Nephron progenitor cell (in vitro differentiated cells): ENCODE measurements around the gene GALNT7.

Experiments used
- DNase-seq: peaks from one replicate; pipeline ENCODE4 v3.0.0; 2021
- H3K27ac Mint-ChIP-seq: 2 replicates; pipeline ENCODE4 v1.8.0; 2021; ENCODE audit warnings: mild to moderate bottlenecking, moderate library complexity, mixed read lengths
- H3K27me3 Mint-ChIP-seq: 2 replicates; pipeline ENCODE4 v1.8.0; 2021; ENCODE audit warnings: mild to moderate bottlenecking, low read depth, mixed read lengths; ENCODE audit not compliant: poor library complexity
- H3K36me3 Mint-ChIP-seq: 2 replicates; pipeline ENCODE4 v1.8.0; 2021; ENCODE audit warnings: low read depth, mixed read lengths
- H3K4me1 Mint-ChIP-seq: 2 replicates; pipeline ENCODE4 v1.8.0; 2021; ENCODE audit warnings: mixed read lengths
- H3K4me3 Mint-ChIP-seq: 2 replicates; pipeline ENCODE4 v1.8.0; 2021; ENCODE audit warnings: mild to moderate bottlenecking, moderate library complexity, mixed read lengths
- H3K9me3 Mint-ChIP-seq: 2 replicates; pipeline ENCODE4 v1.8.0; 2021; ENCODE audit warnings: mild to moderate bottlenecking, moderate library complexity, mixed read lengths
- CTCF ChIP-seq: fragments of 200-600 bp; sonication (generic); IDR thresholded peaks from 2 replicates; pipeline ENCODE4 v1.5.0; 2021; ENCODE audit warnings: antibody characterized with exemption

The GALNT7 gene

GRCh38 chr4:173169428-173170181, 994 bp downstream of the GALNT7 start:
- TF ChIP-seq CTCF: no peak
- Mint-ChIP-seq H3K4me1 (peaks cover 52% of the 10 kb centered on the region), H3K27ac (no peak overlapping the region), H3K27me3 (no peaks in the 10 kb centered on the region), H3K4me3 (peak overlapping the region; percentile 91), H3K36me3 (peaks cover 6% of the 10 kb centered on the region), H3K9me3 (no peaks in the 10 kb centered on the region)
- DNase-seq: peak; percentile 74

GRCh38 chr4:173170182-173170778, 1.7 kb downstream of the GALNT7 start:
- no peak for DNase-seq
- no peak for TF ChIP-seq CTCF
- H3K4me3 Mint-ChIP-seq: peak overlapping the region; percentile 91
- no peaks in the 10 kb centered on the region for H3K27me3 Mint-ChIP-seq
- H3K27ac Mint-ChIP-seq: peak overlapping the region; percentile 83
- H3K36me3 Mint-ChIP-seq: peaks cover 6% of the 10 kb centered on the region
- H3K9me3 Mint-ChIP-seq: no peaks in the 10 kb centered on the region
- peaks cover 52% of the 10 kb centered on the region for H3K4me1 Mint-ChIP-seq

- no peak for TF ChIP-seq CTCF
- Mint-ChIP-seq H3K36me3 (peaks cover 6% of the 10 kb centered on the region), H3K27ac (no peak overlapping the region), H3K27me3 (no peaks in the 10 kb centered on the region), H3K9me3 (no peaks in the 10 kb centered on the region), H3K4me3 (peak overlapping the region; percentile 91), H3K4me1 (peaks cover 52% of the 10 kb centered on the region)
- no peak for DNase-seq
These were observed 2.5 kb downstream of the GALNT7 start for GRCh38 chr4:173171098-173171497.

- H3K36me3 Mint-ChIP-seq: no peaks in the 10 kb centered on the region
- H3K4me3 Mint-ChIP-seq: no peak overlapping the region
- no peak for DNase-seq
- H3K27ac Mint-ChIP-seq: no peak overlapping the region
- H3K27me3 Mint-ChIP-seq: no peaks in the 10 kb centered on the region
- TF ChIP-seq CTCF: no peak
- no peaks in the 10 kb centered on the region for H3K9me3 Mint-ChIP-seq
- H3K4me1 Mint-ChIP-seq: peaks cover 59% of the 10 kb centered on the region
These were observed 3.4 kb downstream of the GALNT7 start for GRCh38 chr4:173171987-173172386.

GRCh38 chr4:173174184-173174583, 5.6 kb downstream of the GALNT7 start:
- no peak overlapping the region for H3K27ac Mint-ChIP-seq
- TF ChIP-seq CTCF: no peak
- no peaks in the 10 kb centered on the region for H3K36me3 Mint-ChIP-seq
- H3K4me3 Mint-ChIP-seq: no peak overlapping the region
- no peak for DNase-seq
- no peaks in the 10 kb centered on the region for H3K9me3 Mint-ChIP-seq
- H3K27me3 Mint-ChIP-seq: no peaks in the 10 kb centered on the region
- peaks cover 58% of the 10 kb centered on the region for H3K4me1 Mint-ChIP-seq

- no peaks in the 10 kb centered on the region for H3K9me3 Mint-ChIP-seq
- no peak for TF ChIP-seq CTCF
- no peak for DNase-seq
- H3K4me1 Mint-ChIP-seq: peaks cover 58% of the 10 kb centered on the region
- H3K36me3 Mint-ChIP-seq: no peaks in the 10 kb centered on the region
- no peak overlapping the region for H3K27ac Mint-ChIP-seq
- no peak overlapping the region for H3K4me3 Mint-ChIP-seq
- H3K27me3 Mint-ChIP-seq: no peaks in the 10 kb centered on the region
These were observed 6.0 kb downstream of the GALNT7 start for GRCh38 chr4:173174594-173175012.
